ENCODE measurements around the gene LRRC32.
"Not testable (repeated sequence)": the region's sequence is repeated elsewhere in the genome, so short reads cannot be mapped to it uniquely, and the experiment has no call there.

The LRRC32 gene

DNA sequence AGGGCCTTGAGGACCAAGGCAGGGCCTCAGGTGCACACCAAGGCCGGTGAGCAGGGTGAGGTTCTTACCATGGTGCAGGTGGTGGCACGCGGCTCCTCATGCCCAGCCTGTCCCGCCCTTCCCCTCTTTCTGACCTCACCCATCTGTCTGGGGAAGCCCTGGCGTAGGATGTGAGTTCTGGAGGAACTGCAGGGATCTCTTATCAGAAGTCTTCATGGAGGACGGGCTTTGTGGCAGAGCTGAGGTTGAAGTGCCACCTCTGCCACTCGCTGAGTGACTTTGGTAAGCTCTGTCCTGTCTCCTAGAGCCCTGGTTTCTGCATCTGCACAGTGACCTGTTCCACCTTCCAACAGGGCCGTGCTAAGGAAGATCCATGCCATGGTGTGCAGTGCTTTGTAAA lies 49.1 kb downstream of the LRRC32 start:
- Histone ChIP-seq H3K36me3 (ENCODE audit: insufficient read depth, low read length) (no peaks in the 10 kb centered on the region), H3K9ac (ENCODE audit: low read depth, low read length) (no peak overlapping the region), H3K9me3 (ENCODE audit: control insufficient read depth, insufficient read depth, low read length) (peaks cover 3% of the 10 kb centered on the region; the same call in 1 of the 2 replicates)

DNA sequence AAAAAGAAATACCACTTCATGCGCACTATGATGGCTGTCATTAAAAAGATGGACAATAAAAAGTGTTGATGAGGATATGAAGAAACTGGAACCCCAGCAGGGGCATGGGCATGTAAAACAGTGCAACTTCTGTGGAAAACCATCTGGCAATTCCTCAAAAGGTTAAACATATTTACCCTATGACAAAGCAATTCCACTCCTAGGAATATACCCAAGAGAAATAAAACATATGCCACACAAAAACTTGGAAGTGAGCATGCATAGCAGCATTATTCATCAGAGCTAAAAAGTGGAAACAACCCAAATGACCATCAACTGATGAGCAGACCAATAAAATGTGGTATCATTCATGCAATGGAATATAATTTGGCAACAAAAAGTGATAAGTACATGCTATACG lies 50.1 kb downstream of the LRRC32 start:
- peaks cover 12% of the 10 kb centered on the region for H3K4me1 ChIP-seq (ENCODE audit: insufficient read depth, low read length)
- H3K9ac ChIP-seq (ENCODE audit: low read depth, low read length): no peak overlapping the region
- no peaks in the 10 kb centered on the region for H3K36me3 ChIP-seq (ENCODE audit: insufficient read depth, low read length)
- H3K9me3 ChIP-seq (ENCODE audit: control insufficient read depth, insufficient read depth, low read length): peaks cover 3% of the 10 kb centered on the region; the same call in 1 of the 2 replicates

More for the DNA sequence above, 49.1 kb downstream of the LRRC32 start:
- peaks cover 12% of the 10 kb centered on the region for H3K4me1 ChIP-seq (ENCODE audit: insufficient read depth, low read length)

DNA sequence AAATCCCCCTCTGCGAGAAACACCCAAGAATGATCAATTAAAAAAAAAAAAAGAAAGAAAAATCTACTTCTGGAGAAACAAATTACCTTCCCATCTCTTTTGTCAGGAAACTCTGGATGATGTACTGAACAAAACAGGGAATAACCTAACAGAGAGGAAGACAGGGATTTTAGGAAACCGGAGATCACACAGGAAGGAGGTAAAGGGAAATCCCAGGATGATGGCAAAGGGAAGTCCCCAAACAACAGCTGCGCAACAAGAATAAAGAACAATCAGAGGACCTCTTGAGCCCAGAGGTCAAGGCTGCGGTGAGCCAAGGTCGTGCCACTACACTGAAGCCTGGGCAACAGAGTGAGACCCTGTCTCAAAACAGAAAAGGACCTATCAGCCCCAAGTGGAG lies 50.7 kb downstream of the LRRC32 start:
- H3K4me1 ChIP-seq (ENCODE audit: insufficient read depth, low read length): peaks cover 12% of the 10 kb centered on the region
- not testable (repeated sequence) for H3K9ac ChIP-seq (ENCODE audit: low read depth, low read length); H3K9me3 ChIP-seq (ENCODE audit: control insufficient read depth, insufficient read depth, low read length); H3K36me3 ChIP-seq (ENCODE audit: insufficient read depth, low read length)

DNA sequence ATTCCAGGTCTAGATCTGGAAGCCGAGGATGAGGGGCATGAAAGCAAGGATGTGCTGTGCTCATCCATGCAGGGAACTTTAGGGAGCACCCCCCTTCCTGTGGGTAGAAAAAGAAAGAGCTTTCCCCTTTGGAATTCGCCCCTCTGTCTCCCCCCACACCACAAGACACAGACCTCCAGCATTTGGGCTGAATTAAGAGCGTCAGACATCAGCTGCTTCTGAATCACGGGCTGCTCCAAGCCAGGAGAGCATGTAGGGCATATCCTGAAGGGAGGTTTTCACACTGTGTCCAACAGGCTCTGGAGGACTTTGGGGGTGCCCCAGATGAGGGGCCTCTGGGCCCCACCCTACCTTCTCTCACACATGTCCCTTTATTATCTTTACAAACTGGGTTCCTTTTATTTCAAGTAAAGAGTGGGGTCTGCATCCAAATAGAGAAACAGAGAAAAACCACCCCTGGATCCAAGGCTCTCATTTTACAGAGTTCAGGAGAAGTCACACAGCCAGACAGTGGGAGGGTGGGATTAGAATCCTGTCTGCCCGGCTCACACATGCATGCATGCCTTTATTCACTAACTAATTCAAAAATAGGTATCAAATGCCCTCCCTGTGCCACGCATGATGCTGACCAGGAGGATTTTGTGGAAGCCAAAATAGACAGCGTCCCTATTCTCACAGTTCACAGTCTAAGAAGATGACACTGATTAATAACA lies 52.8 kb downstream of the LRRC32 start:
- Histone ChIP-seq H3K36me3 (ENCODE audit: insufficient read depth, low read length) (no peaks in the 10 kb centered on the region), H3K9ac (ENCODE audit: low read depth, low read length) (no peak overlapping the region), H3K9me3 (ENCODE audit: control insufficient read depth, insufficient read depth, low read length) (0 out of 2 replicates have a peak, but pooled peaks cover 3% of the 10 kb centered on the region), H3K4me1 (ENCODE audit: insufficient read depth, low read length) (no peaks in the 10 kb centered on the region)

DNA sequence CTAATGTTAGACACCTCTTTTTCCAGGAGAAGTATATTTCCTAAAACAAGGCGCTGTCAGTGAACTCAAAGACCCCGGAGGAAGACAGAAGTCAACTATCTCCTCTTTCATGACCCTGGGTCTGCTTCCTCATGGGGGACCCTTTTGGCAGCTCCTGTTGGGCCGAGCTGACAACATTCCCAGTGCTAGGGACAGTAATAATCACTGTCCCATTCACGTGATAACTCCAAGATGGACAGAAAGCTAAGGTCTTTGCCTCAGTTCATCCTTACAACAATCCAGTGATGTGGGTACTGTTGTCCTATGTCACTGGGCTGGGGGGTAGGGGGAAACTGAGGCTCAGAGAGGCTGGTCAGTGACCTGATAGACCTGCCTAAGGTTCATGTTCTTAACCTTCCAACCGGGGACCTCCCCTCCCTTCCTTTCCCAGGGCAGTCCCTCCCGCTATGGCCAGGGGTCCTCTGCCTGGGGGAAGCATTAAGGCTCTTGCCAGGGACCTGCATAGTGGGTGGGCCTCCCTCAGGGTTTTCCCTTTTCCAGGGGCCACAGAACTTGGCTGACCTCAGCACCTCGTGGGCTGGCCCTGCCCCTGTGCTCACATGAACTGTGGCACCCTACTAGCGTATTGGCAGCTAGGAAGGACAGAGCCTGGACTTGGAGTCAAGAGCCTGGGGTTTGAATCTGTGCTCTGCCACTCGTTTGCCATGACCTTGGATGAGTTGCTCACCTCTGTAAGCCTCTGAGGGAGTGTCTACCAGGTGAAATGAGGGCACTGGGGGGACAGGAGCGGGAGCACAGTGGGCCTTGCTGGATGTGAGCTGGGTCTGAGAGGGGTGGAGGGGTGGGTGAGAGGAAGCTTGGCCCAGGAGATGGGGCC lies 53.6 kb downstream of the LRRC32 start:
- no peak overlapping the region for H3K9ac ChIP-seq (ENCODE audit: low read depth, low read length)

DNA sequence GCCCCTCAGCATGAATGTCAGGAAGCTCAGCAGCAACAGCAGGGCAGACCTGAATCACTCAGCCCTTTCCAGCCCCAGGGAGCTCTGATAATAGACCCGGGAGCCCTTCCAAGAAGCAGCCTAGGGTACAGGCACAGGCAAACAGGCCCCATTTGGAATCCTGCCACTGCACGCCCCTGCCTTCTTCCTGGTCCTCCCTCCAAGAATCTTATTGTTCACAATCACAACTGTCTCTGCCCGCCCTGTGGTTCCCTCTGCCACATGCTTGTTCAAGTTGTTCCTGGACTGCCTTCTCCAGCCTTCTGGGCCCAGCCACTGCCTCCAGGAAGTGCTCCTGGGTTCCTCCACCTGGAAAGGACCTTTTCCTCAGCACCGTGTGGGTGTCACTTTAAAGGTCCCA lies 54.6 kb downstream of the LRRC32 start:
- Histone ChIP-seq H3K36me3 (ENCODE audit: insufficient read depth, low read length) (no peaks in the 10 kb centered on the region), H3K9me3 (ENCODE audit: control insufficient read depth, insufficient read depth, low read length) (0 out of 2 replicates have a peak, but pooled peaks cover 3% of the 10 kb centered on the region), H3K4me1 (ENCODE audit: insufficient read depth, low read length) (0 out of 2 replicates have a peak, but pooled peaks cover 4% of the 10 kb centered on the region), H3K9ac (ENCODE audit: low read depth, low read length) (no peak overlapping the region)

More for the DNA sequence above, 53.6 kb downstream of the LRRC32 start:
- Histone ChIP-seq H3K4me1 (ENCODE audit: insufficient read depth, low read length) (no peaks in the 10 kb centered on the region), H3K36me3 (ENCODE audit: insufficient read depth, low read length) (no peaks in the 10 kb centered on the region), H3K9me3 (ENCODE audit: control insufficient read depth, insufficient read depth, low read length) (0 out of 2 replicates have a peak, but pooled peaks cover 3% of the 10 kb centered on the region)

DNA sequence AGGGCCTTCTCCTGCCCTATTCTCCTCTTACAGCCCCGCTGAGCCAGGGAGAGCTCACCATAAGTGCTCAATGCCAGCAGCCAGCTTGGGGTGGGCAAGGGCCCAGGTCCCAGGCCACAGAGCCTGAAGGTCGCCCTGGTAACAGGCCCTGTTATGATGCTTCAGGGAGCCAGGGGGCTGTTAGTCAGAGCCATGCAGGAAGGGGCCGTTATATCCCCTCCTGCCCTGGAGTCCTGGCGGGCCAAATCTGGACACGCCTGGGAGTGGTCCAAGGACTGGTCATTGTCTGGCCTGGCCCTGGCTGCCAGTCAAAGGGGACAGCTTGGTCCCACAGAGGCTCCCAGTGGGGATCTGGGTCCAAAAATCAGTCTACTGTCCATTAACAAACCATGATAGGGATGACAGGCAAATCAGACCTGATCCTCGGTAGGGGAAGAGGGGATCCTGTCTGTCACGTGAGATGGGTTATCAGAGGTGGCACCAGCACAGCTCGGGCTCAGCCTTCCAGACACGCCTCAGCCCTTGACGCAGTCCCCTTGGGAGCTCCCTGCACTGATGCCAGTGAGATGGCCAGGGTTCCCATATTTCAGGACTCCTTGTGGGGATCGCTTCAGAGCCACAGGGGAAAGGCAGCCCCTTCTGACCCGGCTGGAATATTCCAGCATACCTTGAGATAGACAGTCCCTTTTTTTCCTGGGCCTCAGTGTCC lies 55.9 kb downstream of the LRRC32 start:
- no peak overlapping the region for H3K9ac ChIP-seq (ENCODE audit: low read depth, low read length)
- H3K4me1 ChIP-seq (ENCODE audit: insufficient read depth, low read length): peaks cover 16% of the 10 kb centered on the region; the same call in 1 of the 2 replicates
- H3K9me3 ChIP-seq (ENCODE audit: control insufficient read depth, insufficient read depth, low read length): 0 out of 2 replicates have a peak, but pooled peaks cover 3% of the 10 kb centered on the region
- no peaks in the 10 kb centered on the region for H3K36me3 ChIP-seq (ENCODE audit: insufficient read depth, low read length)

DNA sequence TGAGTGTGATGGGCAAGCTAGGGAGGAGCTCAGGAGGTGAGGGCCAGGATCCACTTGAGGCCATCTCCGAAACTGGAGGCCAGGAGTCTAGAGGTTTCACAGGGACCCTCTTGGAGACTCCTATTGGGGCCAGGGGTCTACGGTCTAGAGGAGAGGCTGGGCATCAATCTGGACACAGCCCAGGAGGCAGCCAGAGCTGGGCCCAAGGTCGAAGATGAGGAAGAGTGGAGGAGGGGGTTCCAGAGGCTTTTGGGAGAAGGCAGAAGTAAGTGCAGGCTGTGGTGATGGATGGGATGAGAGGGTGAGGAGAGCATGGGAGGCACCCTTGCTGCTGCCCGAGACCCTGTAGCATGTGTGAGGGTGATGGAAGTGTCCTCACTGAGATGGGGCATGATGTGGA lies 56.6 kb downstream of the LRRC32 start:
- Histone ChIP-seq H3K36me3 (ENCODE audit: insufficient read depth, low read length) (no peaks in the 10 kb centered on the region), H3K4me1 (ENCODE audit: insufficient read depth, low read length) (peaks cover 18% of the 10 kb centered on the region; the same call in 1 of the 2 replicates), H3K9ac (ENCODE audit: low read depth, low read length) (no peak overlapping the region), H3K9me3 (ENCODE audit: control insufficient read depth, insufficient read depth, low read length) (0 out of 2 replicates have a peak, but pooled peaks cover 2% of the 10 kb centered on the region)

DNA sequence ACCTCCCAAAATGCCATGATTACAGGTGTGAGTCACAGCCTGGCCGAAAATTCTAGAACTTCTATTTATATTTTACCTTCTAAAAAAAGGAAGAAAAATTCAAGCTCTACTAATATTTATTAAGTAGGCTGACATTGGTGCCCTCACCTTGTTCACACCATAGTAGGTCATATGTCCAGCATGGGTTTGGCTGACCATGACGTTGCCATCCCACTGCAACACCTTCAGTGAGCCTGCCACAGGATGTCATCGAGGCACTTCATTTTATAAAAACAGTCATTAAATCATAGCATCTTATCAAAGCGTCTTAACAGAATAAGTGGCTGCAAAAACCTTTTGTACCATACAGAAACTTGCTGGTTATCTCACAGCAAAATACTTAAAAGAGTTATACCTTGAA lies 58.3 kb downstream of the LRRC32 start:
- Histone ChIP-seq H3K9ac (ENCODE audit: low read depth, low read length) (no peak overlapping the region), H3K36me3 (ENCODE audit: insufficient read depth, low read length) (no peaks in the 10 kb centered on the region), H3K9me3 (ENCODE audit: control insufficient read depth, insufficient read depth, low read length) (no peaks in the 10 kb centered on the region), H3K4me1 (ENCODE audit: insufficient read depth, low read length) (peaks cover 18% of the 10 kb centered on the region; the same call in 1 of the 2 replicates)

DNA sequence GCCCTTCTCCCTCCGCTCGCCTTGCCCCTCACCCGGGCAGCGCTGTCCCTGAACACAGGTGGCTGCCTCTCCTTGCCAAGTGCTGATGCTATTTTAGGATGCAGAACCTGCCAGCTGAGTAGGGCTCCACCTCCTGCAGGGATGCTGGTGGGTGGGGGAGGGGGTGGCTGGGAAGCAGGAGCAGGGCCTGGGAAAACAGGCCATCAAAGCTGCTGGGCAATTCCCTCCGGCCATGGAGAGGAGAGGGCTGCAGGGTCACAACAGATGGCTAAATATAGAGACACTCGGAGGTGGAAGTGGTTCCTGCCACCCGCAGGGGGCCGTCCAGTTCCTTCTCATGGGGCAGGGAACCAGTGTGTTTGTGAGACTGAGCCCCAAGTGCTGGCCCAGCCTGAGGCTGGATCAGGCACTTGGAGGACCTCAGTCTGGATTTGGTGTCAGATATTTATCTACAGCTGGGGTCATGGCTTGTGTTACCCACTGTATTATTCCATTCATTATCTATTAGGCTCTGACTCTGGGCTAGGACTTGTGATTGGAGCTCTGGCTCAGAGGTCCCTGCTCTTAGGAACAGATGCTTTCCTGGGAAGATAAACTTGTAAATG lies 59.6 kb downstream of the LRRC32 start:
- Histone ChIP-seq H3K4me1 (ENCODE audit: insufficient read depth, low read length) (peaks cover 18% of the 10 kb centered on the region; the same call in 1 of the 2 replicates), H3K9ac (ENCODE audit: low read depth, low read length) (no peak overlapping the region), H3K36me3 (ENCODE audit: insufficient read depth, low read length) (no peaks in the 10 kb centered on the region), H3K9me3 (ENCODE audit: control insufficient read depth, insufficient read depth, low read length) (no peaks in the 10 kb centered on the region)

DNA sequence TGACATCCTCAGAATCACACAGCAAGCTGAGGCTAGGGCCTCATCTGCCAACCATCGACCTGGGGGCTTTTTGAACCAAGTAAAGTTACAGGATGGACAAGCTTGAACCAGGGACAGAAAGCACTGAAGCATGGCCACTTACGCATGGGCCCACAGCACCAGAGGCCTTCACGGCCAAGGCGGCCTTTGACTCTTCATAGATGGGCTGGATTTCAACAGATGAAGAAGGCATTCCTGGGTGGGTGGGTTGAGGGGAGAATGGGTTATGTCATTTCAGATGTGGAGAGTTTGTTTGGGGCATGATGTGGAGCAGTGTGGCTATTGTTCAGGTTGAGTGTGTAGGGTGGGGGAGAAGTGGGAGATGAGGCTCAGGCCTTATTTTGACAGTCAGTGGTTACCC lies 60.2 kb downstream of the LRRC32 start:
- Histone ChIP-seq H3K4me1 (ENCODE audit: insufficient read depth, low read length) (peaks cover 18% of the 10 kb centered on the region; the same call in 1 of the 2 replicates), H3K9ac (ENCODE audit: low read depth, low read length) (no peak overlapping the region), H3K9me3 (ENCODE audit: control insufficient read depth, insufficient read depth, low read length) (no peaks in the 10 kb centered on the region), H3K36me3 (ENCODE audit: insufficient read depth, low read length) (no peaks in the 10 kb centered on the region)

DNA sequence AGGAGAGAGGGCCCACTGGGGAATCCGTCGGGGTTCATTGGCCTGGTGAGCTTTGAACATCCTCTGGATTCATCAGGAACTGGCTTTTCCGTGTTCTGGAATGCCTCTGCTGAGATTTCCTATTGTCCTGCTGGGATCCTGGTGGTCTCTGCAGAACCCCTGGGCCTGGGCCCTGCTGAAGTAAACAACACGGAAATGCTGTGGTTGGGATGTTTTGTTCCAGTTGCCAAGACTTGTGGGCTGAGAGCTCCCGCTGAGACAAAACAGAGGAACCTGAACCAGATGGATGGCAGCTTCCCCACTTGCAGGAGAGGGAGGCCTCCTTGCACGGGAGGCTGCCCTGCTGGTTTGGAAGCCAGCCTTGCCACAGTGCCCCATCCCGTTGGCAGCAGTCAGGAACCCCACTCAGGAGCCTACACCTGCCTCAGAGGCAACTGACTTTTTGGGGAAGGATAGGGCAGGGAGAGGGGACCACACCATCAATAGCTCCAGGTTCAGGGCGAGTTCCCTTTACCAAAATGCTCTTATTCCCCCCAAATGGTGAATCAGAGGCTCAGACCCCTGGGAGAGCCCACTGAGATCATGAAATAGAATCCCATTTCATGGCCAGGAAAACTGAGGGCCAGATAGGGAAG lies 60.7 kb downstream of the LRRC32 start:
- no peak overlapping the region for H3K9ac ChIP-seq (ENCODE audit: low read depth, low read length)
- peaks cover 18% of the 10 kb centered on the region; the same call in 1 of the 2 replicates for H3K4me1 ChIP-seq (ENCODE audit: insufficient read depth, low read length)
- no peaks in the 10 kb centered on the region for H3K9me3 ChIP-seq (ENCODE audit: control insufficient read depth, insufficient read depth, low read length)
- H3K36me3 ChIP-seq (ENCODE audit: insufficient read depth, low read length): no peaks in the 10 kb centered on the region

DNA sequence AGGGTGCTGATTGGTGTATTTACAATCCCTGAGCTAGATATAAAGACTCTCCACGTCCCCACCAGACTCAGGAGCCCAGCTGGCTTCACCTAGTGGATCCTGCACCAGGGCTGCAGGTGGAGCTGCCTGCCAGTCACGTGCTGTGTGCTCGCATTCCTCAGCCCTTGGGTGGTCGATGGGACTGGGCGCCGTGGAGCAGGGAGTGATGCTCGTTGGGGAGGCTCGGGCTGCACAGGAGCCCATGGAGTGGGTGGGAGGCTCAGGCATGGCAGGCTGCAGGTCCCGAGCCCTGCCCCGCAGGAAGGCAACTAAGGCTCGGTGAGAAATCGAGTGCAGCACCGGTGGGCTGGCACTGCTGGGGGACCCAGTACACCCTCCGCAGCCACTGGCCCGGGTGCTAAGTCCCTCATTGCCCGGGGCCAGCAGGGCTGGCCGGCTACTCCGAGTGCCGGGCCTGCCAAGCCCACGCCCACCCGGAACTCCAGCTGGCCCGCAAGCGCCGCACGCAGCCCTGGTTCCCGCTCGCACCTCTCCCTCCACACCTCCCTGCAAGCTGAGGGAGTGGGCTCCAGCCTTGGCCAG lies 61.6 kb downstream of the LRRC32 start:
- peaks cover 18% of the 10 kb centered on the region; the same call in 1 of the 2 replicates for H3K4me1 ChIP-seq (ENCODE audit: insufficient read depth, low read length)
- H3K36me3 ChIP-seq (ENCODE audit: insufficient read depth, low read length); H3K9ac ChIP-seq (ENCODE audit: low read depth, low read length); H3K9me3 ChIP-seq (ENCODE audit: control insufficient read depth, insufficient read depth, low read length): not testable (repeated sequence)

Data from ES-I3 (cell line).